Activated B cell treated with CpG ODN at 0.5 μM for 24 hours (primary cell): ENCODE data around the gene CLCN2. TPM values are rescaled to one million over a fixed set of nuclear protein-coding genes. Genes with fewer than 3 reads are reported as not detected.

Source experiments
- ATAC-seq: fragments of 200-7000 bp; cut with Tn5 transposase; one replicate; pipeline ENCODE4 v1.10.0; 2021; ENCODE audit warnings: low read depth, mild to moderate bottlenecking, moderate library complexity
- CTCF ChIA-PET: fragments of 350-600 bp; sonication (Branson Sonifier 250); formaldehyde crosslinking; loops from one replicate; lab custom pipeline; 2021; ENCODE audit warnings: antibody characterized with exemption; lab: Charles Lee
- POLR2A ChIA-PET: fragments of 350-600 bp; sonication (Branson Sonifier 250); formaldehyde crosslinking; loops from one replicate; lab custom pipeline; 2021; ENCODE audit warnings: antibody characterized with exemption; lab: Charles Lee
- DNase-seq: peaks from one replicate; pipeline ENCODE4 v3.0.0; 2022
- H3K27ac Mint-ChIP-seq: one replicate; pipeline ENCODE4 v1.8.0; 2020; ENCODE audit warnings: mixed read lengths
- H3K27me3 Mint-ChIP-seq: one replicate; pipeline ENCODE4 v1.8.0; 2021; ENCODE audit warnings: mixed read lengths
- H3K36me3 Mint-ChIP-seq: one replicate; pipeline ENCODE4 v1.8.0; 2021; ENCODE audit warnings: low read depth, mixed read lengths
- H3K4me1 Mint-ChIP-seq: one replicate; pipeline ENCODE4 v1.8.0; 2021; ENCODE audit warnings: mixed read lengths
- H3K4me3 Mint-ChIP-seq: one replicate; pipeline ENCODE4 v1.8.0; 2020; ENCODE audit warnings: mild to moderate bottlenecking, mixed read lengths
- H3K9me3 Mint-ChIP-seq: one replicate; pipeline ENCODE4 v1.8.0; 2020; ENCODE audit warnings: mixed read lengths
- CTCF ChIP-seq: fragments of 200-600 bp; IDR thresholded peaks from one replicate; pipeline ENCODE4 v1.8.0; 2022; ENCODE audit warnings: antibody characterized with exemption, mild to moderate bottlenecking
- intact Hi-C: fragments of 100-400 bp; cut with micrococcal nuclease; formaldehyde crosslinking; loops from one replicate; pipeline ENCODE4 v1.15.1; 2024
- total RNA-seq: library from RNA; stranded (reverse); gene quantifications from 2 replicates; pipeline ENCODE4 v1.2.3, GENCODE V29; 2022

CLCN2 gene
- total RNA-seq, 1 donor from 2014 or later, result 3.4 TPM

DNA sequence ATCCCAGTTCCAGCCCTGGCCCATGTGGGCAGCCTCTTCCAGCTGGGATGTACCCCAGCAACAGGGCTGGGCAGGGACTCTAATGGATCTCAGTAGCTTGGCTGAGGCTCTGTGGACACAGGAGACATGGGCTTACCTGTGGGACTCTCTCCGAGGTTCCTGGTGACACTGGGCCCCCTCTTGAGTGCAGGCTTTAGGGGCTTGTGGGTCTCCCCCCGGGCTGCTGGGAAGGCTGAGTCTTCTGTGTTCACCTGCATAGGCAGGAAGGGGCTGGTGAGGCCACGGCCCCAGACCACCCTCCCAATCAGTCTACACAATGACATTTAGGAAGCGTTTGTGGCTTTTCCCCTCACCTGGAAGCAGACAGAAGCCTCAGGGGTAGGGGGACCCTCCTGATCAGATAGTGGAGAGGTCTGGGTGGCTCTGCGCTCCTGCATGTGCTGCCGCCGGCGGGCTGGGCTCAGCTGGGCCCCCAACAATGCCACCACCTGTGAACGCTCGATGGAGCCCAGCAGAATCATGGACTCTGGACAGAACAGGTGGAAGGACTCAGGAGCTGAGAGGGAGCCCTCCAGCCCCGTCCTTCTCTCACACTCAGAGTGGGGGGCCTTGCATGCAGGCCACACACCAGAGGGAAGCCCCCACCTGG is 8.4 kb downstream of the CLCN2 start:
- Mint-ChIP-seq H3K4me3 (no peak overlapping the region), H3K27me3 (no peaks in the 10 kb centered on the region), H3K9me3 (no peaks in the 10 kb centered on the region), H3K27ac (no peak overlapping the region), H3K4me1 (no peaks in the 10 kb centered on the region), H3K36me3 (no peaks in the 10 kb centered on the region)
- CTCF ChIA-PET, result interaction anchor here (1.1 to 2.0 kb wide), 5 partner anchors 11 to 161 kb away, joined by 3 to 24 read pairs (median 5); partner anchors contain the start of gene FAM131A
- intact Hi-C loops, result no loop called here
- POLR2A ChIA-PET, result interaction anchor here (1.0 kb wide), 1 partner anchor 14 kb away, joined by 3 read pairs; no protein-coding TSS in a partner anchor
- DNase-seq (no peak), ATAC-seq (no peak)
- no peak for TF ChIP-seq CTCF

- no peak for TF ChIP-seq CTCF
- no peaks in the 10 kb centered on the region for H3K27me3 Mint-ChIP-seq
- POLR2A ChIA-PET, result no interaction called here
- DNase-seq (no peak), ATAC-seq (no peak)
- H3K9me3 Mint-ChIP-seq, result no peaks in the 10 kb centered on the region
- CTCF ChIA-PET, result interaction anchor here (0.6 to 2.0 kb wide), 2 partner anchors 28 to 161 kb away, joined by 3 to 5 read pairs; no protein-coding TSS in a partner anchor
- no peak overlapping the region for H3K27ac Mint-ChIP-seq
- H3K4me3 Mint-ChIP-seq, result no peak overlapping the region
- no peaks in the 10 kb centered on the region for H3K4me1 Mint-ChIP-seq
- H3K36me3 Mint-ChIP-seq, result no peaks in the 10 kb centered on the region
- intact Hi-C loops, result no loop called here
Observed at GRCh38 chr3:184352149-184352785, 9.1 kb downstream of the CLCN2 start.

DNA sequence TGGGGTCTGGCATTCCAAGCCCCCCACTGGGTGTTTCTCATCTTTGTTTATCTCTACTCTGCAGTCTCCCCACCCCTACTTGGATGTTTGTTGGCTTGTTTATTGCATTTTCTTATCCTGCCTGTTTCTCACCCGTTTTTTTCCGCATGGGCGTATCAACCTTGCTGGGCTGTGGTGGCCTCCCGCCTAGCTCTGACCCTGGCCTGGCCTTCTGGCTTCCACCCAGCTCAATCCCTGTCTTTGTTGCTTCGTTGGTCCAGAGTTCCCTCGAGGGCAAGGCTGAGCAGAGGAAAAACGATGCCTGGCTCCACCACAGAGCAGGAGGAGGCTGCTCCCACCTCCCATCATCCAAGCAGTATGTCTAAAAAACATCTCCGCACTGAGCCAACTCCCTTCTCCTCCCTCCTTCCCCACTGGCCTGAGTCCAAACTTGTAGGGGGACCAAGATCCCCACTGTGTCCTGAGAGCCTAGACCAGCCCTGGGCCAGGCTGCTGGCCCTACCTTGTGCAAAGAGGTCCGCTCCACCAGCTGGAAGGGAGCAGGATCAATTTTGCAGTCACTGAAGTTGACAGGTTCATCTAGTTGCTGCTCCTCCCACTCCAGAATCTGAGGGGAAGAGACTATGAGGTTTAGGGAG is 9.8 kb downstream of the CLCN2 start:
- Mint-ChIP-seq H3K4me1 (no peaks in the 10 kb centered on the region), H3K9me3 (no peaks in the 10 kb centered on the region), H3K36me3 (no peaks in the 10 kb centered on the region), H3K27ac (no peak overlapping the region), H3K4me3 (no peak overlapping the region), H3K27me3 (no peaks in the 10 kb centered on the region)
- no peak for ATAC-seq
- CTCF ChIA-PET, result interaction anchor here (0.6 kb wide), 1 partner anchor 162 kb away, joined by 3 read pairs; no protein-coding TSS in a partner anchor
- DNase-seq, result no peak
- POLR2A ChIA-PET, result no interaction called here
- intact Hi-C loops, result no loop called here
- no peak for TF ChIP-seq CTCF

DNA sequence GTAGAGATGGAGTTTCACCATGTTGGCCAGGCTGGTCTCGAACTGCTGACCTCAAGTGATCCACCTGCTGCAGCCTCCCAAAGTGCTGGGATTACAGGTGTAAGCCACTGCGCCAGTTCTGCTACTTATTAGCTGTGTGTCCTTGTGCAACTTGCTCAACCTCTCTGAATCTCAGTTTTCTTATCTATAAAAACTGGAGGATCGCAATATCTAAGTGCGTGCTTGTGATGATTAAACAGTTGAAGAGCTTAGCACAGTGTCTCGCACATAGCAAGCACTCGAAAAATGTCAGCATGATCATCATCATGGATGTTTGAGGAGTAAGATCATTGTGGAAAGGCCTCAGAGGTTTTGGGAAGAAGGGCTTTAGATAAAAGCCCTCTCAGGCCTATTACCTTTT is 10.8 kb downstream of the CLCN2 start:
- no peak for ATAC-seq
- Mint-ChIP-seq H3K4me1 (no peaks in the 10 kb centered on the region), H3K9me3 (no peaks in the 10 kb centered on the region), H3K4me3 (no peak overlapping the region), H3K27ac (no peak overlapping the region), H3K36me3 (peaks cover 1% of the 10 kb centered on the region), H3K27me3 (no peaks in the 10 kb centered on the region)
- ChIA-PET POLR2A (interaction anchor here (0.6 kb wide), 1 partner anchor 30 kb away, joined by 3 read pairs; no protein-coding TSS in a partner anchor), CTCF (no interaction called here)
- intact Hi-C loops, result no loop called here
- no peak for TF ChIP-seq CTCF
- no peak for DNase-seq
